Activated T-cell treated with anti-CD3 and anti-CD28 coated beads for 48 hours (primary cell): Measurements from ENCODE around the gene TOPORS.

Experiments
- DNase-seq: peaks from one replicate; pipeline ENCODE4 v3.0.0-alpha.2; 2020; ENCODE audit warnings: low read depth

TOPORS gene

DNA sequence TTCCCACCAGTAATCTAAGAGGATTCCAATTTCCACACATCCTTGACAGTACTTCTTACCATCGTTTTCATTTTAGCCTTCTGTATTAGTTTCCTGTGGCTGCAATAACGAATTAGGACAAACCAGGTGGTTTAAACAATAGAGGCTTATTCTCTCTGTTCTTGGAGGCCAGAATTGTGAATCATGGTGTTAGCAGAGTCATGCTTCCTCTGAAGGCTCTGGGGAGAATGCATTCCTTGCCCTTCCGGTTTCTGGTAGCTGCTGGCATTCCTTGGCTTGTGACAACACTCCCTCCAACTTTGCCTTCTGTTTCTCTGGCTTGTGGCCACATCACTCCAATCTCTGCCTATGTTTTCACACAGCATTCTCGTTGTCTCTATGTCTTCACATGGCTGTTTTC is 49.9 kb downstream of the TOPORS start:
- DNase-seq: no peak

DNA sequence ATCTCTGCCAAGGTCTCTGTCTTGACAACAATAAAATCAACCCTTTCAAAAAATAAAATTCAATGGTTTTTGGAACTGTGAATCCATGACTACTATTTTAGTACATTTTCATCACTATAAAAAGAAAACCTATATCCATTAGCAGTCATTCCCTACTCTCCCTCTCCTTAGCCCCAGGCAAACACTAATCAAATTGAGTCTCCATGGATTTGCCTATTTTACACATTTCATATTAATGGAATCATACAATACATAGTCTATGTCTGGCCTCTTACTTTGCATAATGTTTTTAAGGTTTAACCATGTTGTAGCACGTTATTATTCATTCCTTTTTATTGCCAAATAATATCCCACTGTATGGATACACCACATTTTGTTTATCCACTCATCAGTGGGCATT is 50.5 kb downstream of the TOPORS start:
- no peak for DNase-seq

DNA sequence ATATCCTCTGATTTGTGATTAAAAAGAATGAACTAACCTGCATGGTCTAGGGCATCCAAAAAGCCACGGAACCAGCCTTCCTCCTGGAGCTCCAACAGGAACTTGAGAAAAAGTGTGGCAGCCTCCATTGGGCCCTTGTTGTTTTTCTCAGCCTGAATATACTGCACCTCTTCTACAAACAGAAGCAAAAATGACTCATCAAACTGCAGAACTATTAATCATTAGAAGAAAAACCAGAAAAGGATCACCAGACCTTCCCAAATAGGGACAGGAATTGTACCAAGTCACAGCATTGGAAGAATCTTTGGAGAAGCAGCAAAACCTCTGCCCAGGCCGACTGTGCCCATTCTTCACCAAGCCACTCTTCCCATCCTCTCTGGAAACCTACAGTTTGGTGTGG is 51.6 kb downstream of the TOPORS start:
- DNase-seq: no peak

DNA sequence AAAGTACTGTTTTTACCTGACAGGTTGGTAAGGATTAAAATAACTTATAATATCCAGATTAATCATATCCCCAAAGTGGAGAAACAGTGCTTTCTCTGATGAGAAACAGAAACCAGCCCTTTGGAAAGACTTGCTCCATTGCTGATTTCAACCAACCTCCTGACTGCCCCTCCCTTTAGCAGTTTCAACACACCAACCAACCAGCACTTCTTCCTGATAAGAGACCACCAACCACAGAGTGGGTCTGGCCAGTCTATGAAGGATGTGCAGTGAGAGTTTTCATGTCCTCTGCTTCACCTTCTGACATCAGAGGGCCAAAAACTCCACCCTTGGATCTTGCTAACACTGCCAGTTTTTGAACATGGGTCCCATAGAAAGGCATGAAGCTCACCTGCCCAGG is 54.5 kb downstream of the TOPORS start:
- DNase-seq: no peak

DNA sequence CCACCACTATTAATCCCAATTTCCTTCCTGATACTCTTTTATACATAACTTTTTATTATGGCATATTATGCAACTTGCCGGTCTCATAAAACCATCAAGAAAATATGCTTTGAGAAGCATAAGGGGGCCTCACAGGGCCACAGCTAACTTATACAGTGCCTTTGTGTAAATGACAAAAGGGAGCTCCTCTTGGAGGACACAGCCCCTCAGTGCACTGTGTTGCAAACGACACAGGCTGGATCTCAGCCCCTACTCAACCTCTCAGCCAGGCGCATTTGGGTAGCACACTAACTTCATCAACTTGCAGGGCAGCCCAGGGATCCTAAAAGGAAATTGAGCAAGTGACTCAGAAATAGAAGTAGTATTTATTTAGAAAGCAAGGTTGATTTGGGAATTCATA is 61.8 kb downstream of the TOPORS start:
- no peak for DNase-seq
